KMS-11 (cell line): Measurements from ENCODE around the gene SYT1.

Experiments
- H2AFZ ChIP-seq: fragments of 200-600 bp; sonication (generic); 2 replicates; pipeline ENCODE4 v1.6.1; 2016; ENCODE audit warnings: antibody characterized with exemption, mixed run types, low read depth
- H3K27ac ChIP-seq: fragments of 200-600 bp; sonication (generic); 2 replicates; pipeline ENCODE4 v1.6.1; 2016; ENCODE audit warnings: mild to moderate bottlenecking, mixed run types
- H3K27me3 ChIP-seq: fragments of 200-600 bp; sonication (generic); 2 replicates; pipeline ENCODE4 v1.6.1; 2017; ENCODE audit warnings: mild to moderate bottlenecking, low read depth, mixed run types, moderate library complexity; ENCODE audit not compliant: insufficient read depth
- H3K36me3 ChIP-seq: fragments of 200-600 bp; sonication (generic); 2 replicates; pipeline ENCODE4 v1.6.1; 2017; ENCODE audit warnings: mild to moderate bottlenecking, mixed run types; ENCODE audit not compliant: insufficient read depth
- H3K4me1 ChIP-seq: fragments of 200-600 bp; sonication (generic); 2 replicates; pipeline ENCODE4 v1.6.1; 2016; ENCODE audit warnings: mild to moderate bottlenecking, low read depth, mixed run types; ENCODE audit not compliant: poor library complexity, severe bottlenecking
- H3K4me2 ChIP-seq: fragments of 200-600 bp; sonication (generic); 2 replicates; pipeline ENCODE4 v1.7.0; 2016; ENCODE audit warnings: mild to moderate bottlenecking, mixed run types
- H3K4me3 ChIP-seq: fragments of 200-600 bp; sonication (generic); IDR thresholded peaks from 2 replicates; pipeline ENCODE4 v1.6.1; 2017; ENCODE audit warnings: low read depth, low read length, mixed read lengths; ENCODE audit not compliant: insufficient read depth
- H3K79me2 ChIP-seq: fragments of 200-600 bp; sonication (generic); 2 replicates; pipeline ENCODE4 v1.6.1; 2016; ENCODE audit warnings: low read depth, mixed run types; ENCODE audit not compliant: insufficient read depth
- H3K9ac ChIP-seq: fragments of 200-600 bp; sonication (generic); 2 replicates; pipeline ENCODE4 v1.6.1; 2016; ENCODE audit warnings: mild to moderate bottlenecking, mixed run types
- H4K20me1 ChIP-seq: fragments of 200-600 bp; sonication (generic); 2 replicates; pipeline ENCODE4 v1.6.1; 2016; ENCODE audit warnings: mild to moderate bottlenecking, mixed run types; ENCODE audit not compliant: insufficient read depth
- TF ChIP-seq, protein P1 (sequence below): fragments of 200-600 bp; sonication (generic); conservative IDR thresholded peaks from 2 replicates; pipeline ENCODE4 v1.6.1; 2017; ENCODE audit warnings: low read depth, mild to moderate bottlenecking, antibody characterized with exemption, low read length, moderate library complexity, mixed read lengths

Gene SYT1

DNA sequence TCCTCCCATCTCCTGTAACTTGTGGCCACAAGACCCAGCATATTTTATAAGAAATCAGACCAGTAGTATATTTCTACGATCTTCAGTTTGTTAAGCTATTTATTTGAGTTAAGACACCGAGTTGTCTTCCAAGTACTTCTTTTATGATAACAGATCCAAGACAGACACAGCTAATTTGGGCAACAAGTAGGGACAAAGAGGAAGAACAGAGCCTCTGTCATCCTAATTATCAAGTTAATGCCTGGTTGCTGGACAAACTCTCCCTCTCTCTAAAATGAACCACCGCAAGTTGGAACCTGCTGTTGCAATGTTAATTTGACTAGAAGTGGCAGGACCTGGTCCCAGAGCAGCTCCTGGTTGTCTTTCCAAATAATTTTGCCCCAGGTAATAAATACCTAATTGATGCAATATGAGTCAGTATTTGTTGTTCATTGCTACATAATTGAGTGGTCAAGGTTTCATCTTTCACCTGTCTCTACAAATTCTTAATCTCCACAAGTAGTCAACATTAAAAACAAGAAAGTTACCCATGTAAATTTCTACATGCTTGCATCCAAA, 502.5 kb downstream of the SYT1 start:
- Histone ChIP-seq H3K4me2 (no peak overlapping the region), H2AFZ (no peak overlapping the region), H3K27ac (no peak overlapping the region), H3K4me3 (no peak overlapping the region), H3K27me3 (no peaks in the 10 kb centered on the region), H4K20me1 (no peaks in the 10 kb centered on the region), H3K36me3 (no peaks in the 10 kb centered on the region), H3K4me1 (no peaks in the 10 kb centered on the region), H3K79me2 (no peaks in the 10 kb centered on the region), H3K9ac (no peak overlapping the region)
- TF ChIP-seq, protein P1, sequence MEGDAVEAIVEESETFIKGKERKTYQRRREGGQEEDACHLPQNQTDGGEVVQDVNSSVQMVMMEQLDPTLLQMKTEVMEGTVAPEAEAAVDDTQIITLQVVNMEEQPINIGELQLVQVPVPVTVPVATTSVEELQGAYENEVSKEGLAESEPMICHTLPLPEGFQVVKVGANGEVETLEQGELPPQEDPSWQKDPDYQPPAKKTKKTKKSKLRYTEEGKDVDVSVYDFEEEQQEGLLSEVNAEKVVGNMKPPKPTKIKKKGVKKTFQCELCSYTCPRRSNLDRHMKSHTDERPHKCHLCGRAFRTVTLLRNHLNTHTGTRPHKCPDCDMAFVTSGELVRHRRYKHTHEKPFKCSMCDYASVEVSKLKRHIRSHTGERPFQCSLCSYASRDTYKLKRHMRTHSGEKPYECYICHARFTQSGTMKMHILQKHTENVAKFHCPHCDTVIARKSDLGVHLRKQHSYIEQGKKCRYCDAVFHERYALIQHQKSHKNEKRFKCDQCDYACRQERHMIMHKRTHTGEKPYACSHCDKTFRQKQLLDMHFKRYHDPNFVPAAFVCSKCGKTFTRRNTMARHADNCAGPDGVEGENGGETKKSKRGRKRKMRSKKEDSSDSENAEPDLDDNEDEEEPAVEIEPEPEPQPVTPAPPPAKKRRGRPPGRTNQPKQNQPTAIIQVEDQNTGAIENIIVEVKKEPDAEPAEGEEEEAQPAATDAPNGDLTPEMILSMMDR = no peak

DNA sequence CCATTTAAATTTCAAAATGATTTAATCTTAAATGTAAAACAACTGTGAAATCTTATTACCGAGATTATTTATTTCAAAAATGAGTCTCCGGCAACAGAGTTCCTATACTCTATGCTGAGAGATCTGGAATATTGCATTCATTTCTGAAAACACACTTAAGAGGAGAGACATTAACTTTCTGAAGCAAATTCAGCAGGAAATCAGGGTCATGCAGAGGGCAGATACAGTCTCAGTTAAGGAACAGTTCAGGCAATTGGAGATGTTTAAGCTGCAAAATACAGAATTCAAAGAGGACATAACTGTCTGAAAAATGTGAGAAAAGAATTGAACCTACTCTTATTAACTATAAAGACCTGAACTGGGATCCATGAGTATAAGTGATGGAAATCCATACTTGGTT, 505.4 kb downstream of the SYT1 start:
- TF ChIP-seq, protein P1 = no peak

DNA sequence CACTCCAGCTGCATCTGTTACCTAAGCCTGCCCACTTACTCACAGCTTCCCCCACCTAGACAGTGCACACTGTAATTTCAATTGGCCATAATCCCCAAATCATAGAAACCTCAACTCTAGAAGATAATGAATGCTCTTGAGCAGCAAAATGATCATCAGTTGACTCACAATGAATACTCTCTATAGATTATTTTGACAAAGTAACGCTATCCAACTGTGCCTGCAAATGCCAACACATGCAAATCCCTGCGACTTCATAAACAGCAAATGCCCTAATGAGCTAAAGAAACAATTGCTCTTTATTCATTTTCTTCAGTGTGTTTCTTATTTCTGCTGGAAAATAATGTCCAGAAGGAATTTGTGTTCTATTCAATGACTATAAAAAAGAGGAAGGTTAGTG, 506.7 kb downstream of the SYT1 start:
- Histone ChIP-seq H4K20me1 (no peaks in the 10 kb centered on the region), H2AFZ (no peak overlapping the region), H3K9ac (no peak overlapping the region), H3K36me3 (no peaks in the 10 kb centered on the region), H3K4me1 (no peaks in the 10 kb centered on the region), H3K27me3 (no peaks in the 10 kb centered on the region), H3K4me3 (no peak overlapping the region), H3K79me2 (no peaks in the 10 kb centered on the region), H3K27ac (no peak overlapping the region), H3K4me2 (no peak overlapping the region)
- TF ChIP-seq, protein P1 = no peak

More for the DNA sequence above, 505.4 kb downstream of the SYT1 start:
- Histone ChIP-seq H2AFZ (no peak overlapping the region), H3K79me2 (no peaks in the 10 kb centered on the region), H3K4me3 (no peak overlapping the region), H3K9ac (no peak overlapping the region), H3K4me1 (no peaks in the 10 kb centered on the region), H3K36me3 (no peaks in the 10 kb centered on the region), H3K27me3 (no peaks in the 10 kb centered on the region), H3K27ac (no peak overlapping the region), H4K20me1 (no peaks in the 10 kb centered on the region), H3K4me2 (no peak overlapping the region)

DNA sequence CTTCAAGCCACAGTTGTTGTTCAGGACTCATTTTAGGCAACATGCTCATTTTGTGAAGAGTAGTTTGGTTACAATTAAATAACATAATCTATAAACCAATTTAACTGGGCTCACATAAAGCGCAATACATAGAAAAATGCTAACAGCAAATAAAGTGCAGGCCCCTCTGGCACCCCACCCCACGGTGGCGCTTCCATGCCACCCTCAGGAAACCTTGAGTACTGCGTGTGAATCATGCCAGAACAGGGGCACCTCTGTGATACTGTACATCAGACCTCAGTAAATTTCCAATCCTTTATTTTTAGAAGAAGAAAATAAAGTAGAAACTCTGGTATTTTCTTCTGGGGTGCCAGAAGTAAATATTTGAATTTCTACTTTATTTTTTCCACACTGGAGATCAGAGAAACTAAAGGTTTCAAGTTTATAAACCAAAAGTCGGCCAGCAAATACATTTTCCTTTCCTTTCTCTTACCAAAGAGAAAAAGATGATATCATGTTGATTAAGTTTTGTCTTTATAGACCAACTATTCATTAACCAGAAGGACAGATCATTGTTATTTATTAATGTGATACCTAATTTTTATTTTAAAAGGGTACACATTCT, 509.4 kb downstream of the SYT1 start:
- Histone ChIP-seq H3K9ac (no peak overlapping the region), H3K36me3 (no peaks in the 10 kb centered on the region), H3K4me3 (no peak overlapping the region), H4K20me1 (no peaks in the 10 kb centered on the region), H3K79me2 (no peaks in the 10 kb centered on the region), H3K27ac (no peak overlapping the region), H2AFZ (no peak overlapping the region), H3K4me1 (no peaks in the 10 kb centered on the region), H3K4me2 (no peak overlapping the region), H3K27me3 (no peaks in the 10 kb centered on the region)
- TF ChIP-seq, protein P1 = peak; percentile 99
